ENCODE measurements around the gene RBM43.

Gene RBM43

GRCh38 chr2:151262629-151263028, 966 bp upstream of the RBM43 start:
- Histone ChIP-seq H3K27me3 (ENCODE audit: low read depth, low read length) (no peaks in the 10 kb centered on the region), H3K4me3 (ENCODE audit: low read length) (no peak overlapping the region), H3K4me1 (ENCODE audit: low read length) (peaks cover 12% of the 10 kb centered on the region), H3K27ac (ENCODE audit: low read length) (no peak overlapping the region), H3K4me2 (ENCODE audit: low read length) (peak overlapping the region; percentile 90; the same call in 1 of the 2 replicates), H2AFZ (ENCODE audit: low read depth, low read length) (no peak overlapping the region), H3K36me3 (replicated peaks; ENCODE audit: low read depth, low read length) (peaks cover 4% of the 10 kb centered on the region), H4K20me1 (ENCODE audit: insufficient read depth, low read length) (no peaks in the 10 kb centered on the region), H3K79me2 (ENCODE audit: low read length) (no peaks in the 10 kb centered on the region), H3K9me3 (ENCODE audit: insufficient read depth, low read length) (no peaks in the 10 kb centered on the region), H3K9ac (ENCODE audit: low read length) (no peak overlapping the region)
- TF ChIP-seq, protein P1, sequence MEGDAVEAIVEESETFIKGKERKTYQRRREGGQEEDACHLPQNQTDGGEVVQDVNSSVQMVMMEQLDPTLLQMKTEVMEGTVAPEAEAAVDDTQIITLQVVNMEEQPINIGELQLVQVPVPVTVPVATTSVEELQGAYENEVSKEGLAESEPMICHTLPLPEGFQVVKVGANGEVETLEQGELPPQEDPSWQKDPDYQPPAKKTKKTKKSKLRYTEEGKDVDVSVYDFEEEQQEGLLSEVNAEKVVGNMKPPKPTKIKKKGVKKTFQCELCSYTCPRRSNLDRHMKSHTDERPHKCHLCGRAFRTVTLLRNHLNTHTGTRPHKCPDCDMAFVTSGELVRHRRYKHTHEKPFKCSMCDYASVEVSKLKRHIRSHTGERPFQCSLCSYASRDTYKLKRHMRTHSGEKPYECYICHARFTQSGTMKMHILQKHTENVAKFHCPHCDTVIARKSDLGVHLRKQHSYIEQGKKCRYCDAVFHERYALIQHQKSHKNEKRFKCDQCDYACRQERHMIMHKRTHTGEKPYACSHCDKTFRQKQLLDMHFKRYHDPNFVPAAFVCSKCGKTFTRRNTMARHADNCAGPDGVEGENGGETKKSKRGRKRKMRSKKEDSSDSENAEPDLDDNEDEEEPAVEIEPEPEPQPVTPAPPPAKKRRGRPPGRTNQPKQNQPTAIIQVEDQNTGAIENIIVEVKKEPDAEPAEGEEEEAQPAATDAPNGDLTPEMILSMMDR (IDR thresholded peaks at IDR 0.05; ENCODE audit: low read depth, low read length): no peak
- no peak for TF ChIP-seq EZH2phosphoT487 (IDR thresholded peaks at IDR 0.05; ENCODE audit: low read depth)

DNA sequence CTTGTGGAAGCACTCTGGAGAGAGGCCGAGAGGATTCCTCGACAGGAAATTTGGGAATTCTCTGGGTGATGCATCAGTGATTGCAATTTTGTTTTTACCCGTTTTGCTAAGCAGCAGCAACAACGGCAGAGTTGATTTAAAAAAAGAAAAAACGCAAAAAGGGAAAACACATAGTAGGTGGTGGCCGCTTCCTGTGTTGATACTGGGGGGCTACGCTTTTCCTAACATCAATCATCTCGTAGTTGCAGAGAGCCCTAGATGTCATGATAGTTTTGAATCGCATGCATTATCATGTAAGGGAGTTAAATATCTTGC, 271 bp upstream of the RBM43 start:
- no peaks in the 10 kb centered on the region for H3K9me3 ChIP-seq (ENCODE audit: insufficient read depth, low read length)
- peak overlapping the region; percentile 92 for H3K4me3 ChIP-seq (ENCODE audit: low read length)
- H4K20me1 ChIP-seq (ENCODE audit: insufficient read depth, low read length): no peaks in the 10 kb centered on the region
- H3K4me2 ChIP-seq (ENCODE audit: low read length): peak overlapping the region; percentile 90
- TF ChIP-seq, protein P1 (IDR thresholded peaks at IDR 0.05; ENCODE audit: low read depth, low read length): no peak
- TF ChIP-seq EZH2phosphoT487 (IDR thresholded peaks at IDR 0.05; ENCODE audit: low read depth): no peak
- H3K27me3 ChIP-seq (ENCODE audit: low read depth, low read length): no peaks in the 10 kb centered on the region
- H3K27ac ChIP-seq (ENCODE audit: low read length): peak overlapping the region; percentile 52
- peaks cover 12% of the 10 kb centered on the region for H3K4me1 ChIP-seq (ENCODE audit: low read length)
- no peaks in the 10 kb centered on the region for H3K79me2 ChIP-seq (ENCODE audit: low read length)
- no peaks in the 10 kb centered on the region for H3K36me3 ChIP-seq (replicated peaks; ENCODE audit: low read depth, low read length)
- peak overlapping the region; percentile 87 for H3K9ac ChIP-seq (ENCODE audit: low read length)
- peak overlapping the region; percentile 100 for H2AFZ ChIP-seq (ENCODE audit: low read depth, low read length)

DNA sequence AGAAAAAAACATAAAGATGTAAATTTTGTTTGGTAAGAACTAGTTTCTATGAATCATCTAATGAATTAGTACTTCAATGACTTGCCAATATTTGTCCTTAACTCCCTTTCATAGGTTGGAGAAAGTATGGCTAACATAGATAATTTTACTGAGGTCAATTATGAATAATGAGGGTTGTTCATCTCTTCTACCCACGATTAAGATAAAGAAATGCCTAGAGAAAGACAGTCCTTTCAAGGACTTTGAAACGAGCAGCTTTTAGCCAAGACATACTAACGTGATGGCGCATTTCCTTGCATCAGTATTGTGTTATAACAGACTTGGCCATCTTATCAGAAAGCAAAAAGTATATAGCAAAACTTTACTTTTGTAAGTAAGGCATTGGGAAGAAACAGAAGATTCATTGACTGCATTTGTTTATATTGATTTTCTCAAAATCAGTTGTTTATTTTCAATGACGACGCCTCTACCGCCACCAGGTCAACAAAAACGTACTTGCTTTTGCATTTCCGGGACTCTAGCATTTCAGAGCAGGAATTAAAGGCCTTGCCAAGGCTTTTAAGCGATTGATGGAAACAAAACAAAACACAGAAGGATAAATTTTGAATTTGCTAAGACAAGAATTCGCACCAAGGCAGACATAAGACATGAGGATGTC, 961 bp downstream of the RBM43 start:
- Histone ChIP-seq H3K9me3 (ENCODE audit: insufficient read depth, low read length) (no peaks in the 10 kb centered on the region), H3K27ac (ENCODE audit: low read length) (peak overlapping the region; percentile 52), H3K36me3 (replicated peaks; ENCODE audit: low read depth, low read length) (no peaks in the 10 kb centered on the region), H2AFZ (ENCODE audit: low read depth, low read length) (peak overlapping the region; percentile 100), H3K4me1 (ENCODE audit: low read length) (peaks cover 12% of the 10 kb centered on the region), H3K27me3 (ENCODE audit: low read depth, low read length) (no peaks in the 10 kb centered on the region), H3K9ac (ENCODE audit: low read length) (peak overlapping the region; percentile 87), H3K79me2 (ENCODE audit: low read length) (no peaks in the 10 kb centered on the region), H3K4me3 (ENCODE audit: low read length) (peak overlapping the region; percentile 92), H3K4me2 (ENCODE audit: low read length) (peak overlapping the region; percentile 90), H4K20me1 (ENCODE audit: insufficient read depth, low read length) (no peaks in the 10 kb centered on the region)
- no peak for TF ChIP-seq EZH2phosphoT487 (IDR thresholded peaks at IDR 0.05; ENCODE audit: low read depth)
- TF ChIP-seq, protein P1 (IDR thresholded peaks at IDR 0.05; ENCODE audit: low read depth, low read length): no peak

DNA sequence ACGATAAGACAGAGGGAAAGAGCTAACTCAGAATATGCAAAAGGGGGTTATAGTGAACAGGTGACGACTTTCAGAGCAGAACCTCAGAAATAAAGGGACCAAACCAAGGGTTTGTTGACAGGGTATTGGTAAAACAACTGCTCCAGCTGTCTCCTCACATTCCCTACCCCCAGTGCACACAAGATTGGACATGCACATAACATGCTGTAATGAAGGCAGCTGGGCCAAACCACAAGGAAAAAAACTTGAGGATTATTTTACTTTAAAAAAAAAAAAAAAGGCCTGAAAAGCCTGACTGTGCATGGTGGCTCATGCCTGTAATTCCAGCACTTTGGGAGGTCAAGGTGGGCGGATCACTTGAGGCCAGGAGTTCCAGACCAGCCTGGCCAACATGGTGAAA, 3.5 kb downstream of the RBM43 start:
- no peaks in the 10 kb centered on the region for H3K36me3 ChIP-seq (replicated peaks; ENCODE audit: low read depth, low read length)
- no peak overlapping the region for H3K27ac ChIP-seq (ENCODE audit: low read length)
- H3K9ac ChIP-seq (ENCODE audit: low read length): no peak overlapping the region
- H3K4me3 ChIP-seq (ENCODE audit: low read length): no peak overlapping the region
- no peaks in the 10 kb centered on the region for H3K27me3 ChIP-seq (ENCODE audit: low read depth, low read length)
- H3K4me2 ChIP-seq (ENCODE audit: low read length): no peak overlapping the region
- H3K4me1 ChIP-seq (ENCODE audit: low read length): peaks cover 12% of the 10 kb centered on the region
- H3K9me3 ChIP-seq (ENCODE audit: insufficient read depth, low read length): no peaks in the 10 kb centered on the region
- TF ChIP-seq EZH2phosphoT487 (IDR thresholded peaks at IDR 0.05; ENCODE audit: low read depth): no peak
- no peak overlapping the region for H2AFZ ChIP-seq (ENCODE audit: low read depth, low read length)
- H4K20me1 ChIP-seq (ENCODE audit: insufficient read depth, low read length): no peaks in the 10 kb centered on the region
- no peaks in the 10 kb centered on the region for H3K79me2 ChIP-seq (ENCODE audit: low read length)
